Gastroesophageal sphincter (tissue), 2 donors: ENCODE results near the gene MC1R.
A peak's percentile ranks its signal among the peaks of the same experiment; 100 is the strongest.

Experiments used
- POLR2A ChIP-seq, 2 donors: fragments of 450-650 bp; IDR thresholded peaks; one replicate each; pipeline ENCODE4 v1.6.1; 2017; ENCODE audit warnings: antibody characterized with exemption in 2 of 2, mild to moderate bottlenecking in 2 of 2, moderate library complexity in 1 of 2
- POLR2AphosphoS5 ChIP-seq: sonication (generic); formaldehyde crosslinking; IDR thresholded peaks from one replicate; pipeline ENCODE4 v1.6.1; 2017; ENCODE audit warnings: antibody characterized with exemption

GRCh38 chr16:89921702-89922476 lies 3.2 kb downstream of the MC1R start:
- peak; percentile 76 for TF ChIP-seq POLR2AphosphoS5
- no peak for TF ChIP-seq POLR2A (IDR thresholded peaks at IDR 0.05)
